NCI-H82 treated with DMSO at 0.1 percent for 48 hours (cell line): ENCODE measurements around the gene PEX7.
A peak's percentile ranks its signal among the peaks of the same experiment; 100 is the strongest.
"Not testable (repeated sequence)": the region's sequence is repeated elsewhere in the genome, so short reads cannot be mapped to it uniquely, and the experiment has no call there.

Experiments used
- DNase-seq: peaks from one replicate; lab custom pipeline; 2025; ENCODE audit not compliant: unreplicated experiment; lab: John Stamatoyannopoulos, UW

The PEX7 gene

GRCh38 chr6:136947037-136947436 lies 124.6 kb downstream of the PEX7 start:
- DNase-seq, result no peak

DNA sequence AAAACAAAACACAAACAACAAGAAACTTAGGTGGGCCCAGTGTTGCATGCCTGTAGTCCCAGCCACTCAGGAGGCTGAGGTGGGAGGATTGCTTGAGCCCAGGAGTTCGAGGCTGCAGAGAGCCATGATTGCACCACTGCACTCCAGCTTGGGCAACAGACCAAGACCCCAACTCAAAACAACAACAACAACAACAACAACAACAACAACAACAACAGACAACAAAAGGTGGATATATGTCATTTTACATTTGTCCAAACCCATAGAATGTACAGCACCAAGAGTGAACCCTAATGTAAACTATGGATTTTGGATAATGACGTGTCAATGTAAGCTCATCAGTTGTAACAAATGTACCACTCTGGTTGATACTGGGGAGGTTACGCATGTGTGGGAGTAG lies 127.6 kb downstream of the PEX7 start:
- DNase-seq, result not testable (repeated sequence)

DNA sequence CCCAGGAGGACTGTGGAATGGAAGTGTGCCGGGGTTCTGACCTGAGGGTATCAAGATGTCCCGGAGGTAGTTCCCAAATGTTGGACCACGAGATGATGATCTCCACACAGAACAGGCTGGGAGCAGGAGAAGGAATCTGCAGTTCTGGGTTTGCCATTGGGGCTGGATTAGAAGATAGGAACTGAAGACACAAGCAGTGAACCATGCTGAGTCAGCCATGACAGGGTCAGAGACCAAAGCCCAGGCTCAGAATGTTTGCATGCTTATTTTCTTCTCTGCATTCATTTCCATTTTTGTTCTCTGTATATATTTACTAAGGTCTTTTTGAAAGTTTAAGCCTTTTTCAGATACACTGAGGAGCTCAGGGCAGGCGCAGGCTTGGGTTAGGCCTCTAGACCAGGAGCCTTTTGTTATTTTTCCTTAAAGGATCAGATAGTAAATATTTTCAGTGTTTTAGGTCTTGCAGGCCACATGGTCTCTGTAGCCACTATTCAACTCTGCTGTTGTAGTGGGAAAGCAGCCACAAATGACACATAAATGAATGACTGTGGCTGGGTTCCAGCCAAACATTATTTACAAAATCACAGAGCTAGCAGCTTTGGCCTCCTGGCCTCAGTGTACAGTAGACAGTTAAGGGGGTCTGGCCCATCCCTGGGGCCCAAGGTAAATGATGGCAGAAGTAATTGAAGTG lies 128.2 kb downstream of the PEX7 start:
- DNase-seq, result no peak

DNA sequence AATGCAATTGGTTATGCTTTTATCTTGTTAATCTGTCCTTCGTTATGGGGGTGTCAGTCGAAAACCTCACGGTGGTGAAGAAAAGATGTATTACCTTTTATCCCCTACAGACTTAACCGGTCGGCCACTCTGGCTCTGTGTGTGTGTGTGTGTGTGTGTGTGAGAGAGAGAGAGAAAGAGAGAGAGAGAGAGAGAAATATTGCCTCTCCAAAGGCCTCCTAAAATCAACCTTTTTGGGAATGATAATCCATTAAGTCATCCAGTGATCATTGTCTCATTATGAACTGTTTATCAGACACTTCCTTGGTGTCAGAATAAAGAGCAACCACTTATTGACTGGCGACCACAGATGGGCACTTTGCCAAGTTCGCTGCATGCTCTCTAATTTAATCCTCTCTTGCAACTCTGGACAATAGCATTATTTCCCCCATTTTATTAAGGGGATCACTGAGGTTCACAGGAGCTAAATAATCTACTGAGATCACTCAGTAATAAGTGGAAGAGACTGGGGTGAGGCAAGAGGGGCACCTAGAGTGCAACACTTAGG lies 130.4 kb downstream of the PEX7 start:
- peak; percentile 64 for DNase-seq

GRCh38 chr6:136955123-136955522 lies 132.7 kb downstream of the PEX7 start:
- no peak for DNase-seq

DNA sequence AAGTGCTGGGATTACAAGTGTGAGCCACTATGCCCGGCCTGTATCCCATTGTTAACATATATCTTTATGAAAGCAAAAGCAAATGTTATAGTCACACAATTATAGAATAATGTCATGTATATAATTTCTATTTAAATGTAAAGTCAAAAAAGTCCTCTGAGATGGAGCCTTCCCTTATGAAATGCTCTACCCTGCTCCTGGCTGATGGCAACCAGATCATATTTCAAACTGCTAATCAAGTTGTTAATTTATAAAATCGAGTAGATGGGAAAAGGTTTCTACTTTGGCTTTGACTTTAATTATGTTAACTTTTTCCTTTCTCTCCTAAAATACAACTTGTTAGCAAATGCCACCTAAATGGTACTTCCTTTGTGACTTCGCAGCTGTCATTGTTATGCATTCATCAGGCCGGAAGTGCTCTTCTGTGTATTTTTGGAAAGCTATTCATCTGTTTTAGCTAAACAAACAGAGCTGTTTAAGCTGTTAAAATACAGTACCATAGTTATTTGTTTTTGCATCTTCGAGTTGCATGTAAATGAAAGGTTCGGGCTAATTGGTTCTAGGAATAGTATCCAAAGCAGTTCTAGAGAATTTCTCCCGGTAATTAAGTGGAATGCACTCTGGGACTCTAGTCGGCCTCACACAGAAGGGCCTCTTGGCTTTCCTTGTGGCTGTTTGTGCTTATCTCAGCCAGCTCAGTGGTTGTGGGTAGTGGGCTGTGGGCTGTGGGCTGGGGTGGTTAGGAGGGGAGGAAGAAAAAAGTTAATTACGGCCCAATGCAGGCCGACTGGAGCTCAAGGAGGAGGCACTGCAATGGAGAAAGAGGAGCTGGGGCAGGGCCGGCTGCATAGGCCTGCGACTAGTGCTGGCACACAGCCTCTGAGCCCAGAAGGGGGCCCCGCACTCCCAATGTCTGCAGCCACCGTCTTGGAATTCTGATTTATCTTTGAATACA lies 134.5 kb downstream of the PEX7 start:
- no peak for DNase-seq

GRCh38 chr6:136958168-136958567 lies 135.8 kb downstream of the PEX7 start:
- no peak for DNase-seq

DNA sequence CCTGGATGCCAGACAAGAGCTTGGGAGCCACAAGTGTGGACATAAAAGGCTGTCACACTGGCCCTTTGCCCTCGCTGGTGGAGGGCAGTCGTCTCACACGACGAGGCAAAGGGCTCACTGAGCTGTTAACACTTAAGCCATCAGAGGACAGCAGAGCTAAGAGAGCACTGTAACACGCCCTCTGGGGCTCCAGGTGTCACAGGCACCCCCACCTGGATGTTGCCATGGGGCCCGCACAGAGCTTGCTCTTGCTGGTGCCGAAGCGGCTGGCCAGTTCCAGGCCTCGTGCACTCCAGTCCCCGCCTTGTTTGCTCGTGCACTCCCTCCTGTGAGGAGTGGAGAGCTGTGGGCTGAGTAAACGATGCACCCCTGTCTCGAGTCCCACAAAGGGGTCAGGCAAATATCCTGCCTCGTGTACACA lies 137.1 kb downstream of the PEX7 start:
- no peak for DNase-seq

DNA sequence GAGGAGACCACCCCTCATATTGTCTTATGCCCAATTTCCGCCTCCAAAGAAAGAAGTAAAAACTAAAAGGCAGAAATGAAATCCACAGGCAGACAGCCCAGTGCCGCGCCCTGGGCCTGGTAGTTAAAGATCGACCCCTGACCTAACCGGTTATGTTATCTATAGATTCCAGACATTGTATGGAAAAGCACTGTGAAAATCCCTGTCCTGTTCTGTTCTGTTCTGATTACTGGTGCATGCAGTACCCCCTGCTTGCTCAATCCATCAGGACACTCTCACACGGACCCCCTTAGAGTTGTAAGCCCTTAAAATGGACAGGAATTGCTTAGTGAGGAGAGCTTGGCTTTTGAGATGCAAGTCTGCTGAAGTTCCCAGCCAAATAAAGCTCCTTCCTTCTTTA lies 137.5 kb downstream of the PEX7 start:
- not testable (repeated sequence) for DNase-seq

DNA sequence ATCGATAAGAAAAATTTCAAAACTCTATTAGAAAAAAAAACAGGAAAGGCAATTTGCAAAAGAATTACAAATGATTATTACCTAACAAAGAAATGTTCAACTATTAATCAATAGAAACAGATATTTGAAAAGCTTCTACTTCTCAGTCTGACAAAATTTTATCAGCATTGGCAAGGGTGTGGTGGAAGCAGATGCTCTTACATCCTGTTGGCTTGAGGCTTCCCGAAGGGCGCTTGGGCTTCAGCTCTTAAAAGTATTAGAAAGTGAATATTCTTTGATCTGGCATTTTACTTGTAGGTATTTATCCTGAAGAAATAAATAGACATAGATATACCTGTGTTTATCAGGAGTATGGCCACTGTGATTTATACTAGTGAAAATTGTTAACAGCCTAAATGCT lies 138.4 kb downstream of the PEX7 start:
- no peak for DNase-seq

DNA sequence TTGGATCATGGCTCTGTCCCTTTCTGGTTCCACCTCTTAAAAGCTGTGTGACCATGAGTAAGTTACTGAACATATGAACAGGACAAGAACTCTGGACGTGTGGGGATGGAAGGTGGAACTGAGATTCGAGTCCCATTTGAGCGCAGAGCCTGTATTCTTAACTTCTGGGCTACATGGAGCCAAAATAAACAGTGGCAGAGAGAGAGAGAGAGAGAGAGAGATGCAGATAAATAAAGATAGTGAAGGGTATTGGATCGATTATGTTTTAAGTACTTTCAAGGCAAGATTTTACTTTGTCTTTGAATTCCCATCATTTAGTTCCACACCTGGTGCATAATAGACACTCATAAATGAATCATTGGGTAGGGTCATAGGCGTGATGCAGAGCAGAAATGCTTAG lies 139.5 kb downstream of the PEX7 start:
- DNase-seq, result no peak

DNA sequence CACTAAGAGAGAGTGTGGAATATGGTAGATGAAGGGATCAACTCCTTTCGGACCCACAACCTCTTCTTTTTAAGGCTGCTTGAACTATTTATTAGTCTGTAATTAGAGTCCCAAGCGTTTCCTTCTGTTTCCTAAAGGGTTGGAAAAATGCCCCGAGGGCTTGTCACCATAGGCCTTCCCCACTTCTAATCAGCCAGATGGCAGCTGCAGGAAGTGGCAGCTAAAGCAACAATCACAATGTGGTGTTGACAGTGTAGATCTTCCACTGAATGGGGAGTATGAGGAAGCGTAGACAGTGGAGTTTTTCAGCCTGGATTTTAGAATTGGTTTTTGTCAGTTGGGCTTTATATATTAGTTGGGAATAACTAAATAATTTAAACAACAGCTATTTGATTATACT lies 140.3 kb downstream of the PEX7 start:
- DNase-seq, result peak; percentile 45

DNA sequence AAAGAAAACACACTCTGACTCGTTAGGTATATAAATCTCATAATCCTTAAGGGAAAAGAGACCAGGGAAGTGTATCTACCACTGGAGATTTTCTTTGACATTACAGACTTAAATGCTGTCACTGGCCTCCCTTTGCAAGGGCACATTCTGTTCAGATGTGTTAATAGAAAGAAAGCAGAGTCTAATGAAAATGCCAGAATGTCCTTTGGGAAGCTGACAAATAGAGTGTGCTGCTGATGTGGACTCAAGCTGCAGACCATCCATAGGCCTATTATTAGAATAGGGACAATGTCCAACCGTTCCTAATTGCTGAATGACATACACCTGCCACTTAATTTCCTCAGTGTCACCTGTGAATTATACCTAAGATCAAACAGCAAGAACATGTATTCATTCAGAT lies 140.9 kb downstream of the PEX7 start:
- no peak for DNase-seq
